NK-92 (cell line): ENCODE results near the gene IL10RB.

Experiments
- DNase-seq: peaks from one replicate; lab custom pipeline; 2025; ENCODE audit not compliant: unreplicated experiment; lab: John Stamatoyannopoulos, UW

IL10RB gene

GRCh38 chr21:33265664-33266049 is 510 bp upstream of the IL10RB start:
- DNase-seq, result no peak

GRCh38 chr21:33266789-33267135 is 595 bp downstream of the IL10RB start:
- DNase-seq, result no peak

- DNase-seq, result no peak
Measured at GRCh38 chr21:33267250-33267649, 1.1 kb downstream of the IL10RB start.

- no peak for DNase-seq
Measured at GRCh38 chr21:33268393-33268736, 2.2 kb downstream of the IL10RB start.

GRCh38 chr21:33268737-33269441 is 2.7 kb downstream of the IL10RB start:
- DNase-seq, result no peak

- DNase-seq, result no peak
Measured at GRCh38 chr21:33270986-33271385, 4.8 kb downstream of the IL10RB start.

GRCh38 chr21:33273044-33273443 is 6.9 kb downstream of the IL10RB start:
- DNase-seq, result no peak

- DNase-seq, result no peak
Measured at GRCh38 chr21:33278721-33279120, 12.6 kb downstream of the IL10RB start.

GRCh38 chr21:33279330-33279820 is 13.2 kb downstream of the IL10RB start:
- DNase-seq, result no peak

- DNase-seq, result no peak
Measured at GRCh38 chr21:33281096-33281652, 15.0 kb downstream of the IL10RB start.

- DNase-seq, result no peak
Measured at GRCh38 chr21:33283203-33283602, 17.0 kb downstream of the IL10RB start.

- DNase-seq, result no peak
Measured at GRCh38 chr21:33286076-33286475, 19.9 kb downstream of the IL10RB start.

- no peak for DNase-seq
Measured at GRCh38 chr21:33286600-33287456, 20.7 kb downstream of the IL10RB start.

GRCh38 chr21:33289199-33289819 is 23.1 kb downstream of the IL10RB start:
- DNase-seq, result no peak

- no peak for DNase-seq
Measured at GRCh38 chr21:33290441-33290840, 24.3 kb downstream of the IL10RB start.

GRCh38 chr21:33291686-33292085 is 25.5 kb downstream of the IL10RB start:
- DNase-seq, result no peak

- DNase-seq, result no peak
Measured at GRCh38 chr21:33292724-33293123, 26.6 kb downstream of the IL10RB start.

- no peak for DNase-seq
Measured at GRCh38 chr21:33293136-33293535, 27.0 kb downstream of the IL10RB start.

GRCh38 chr21:33293811-33294216 is 27.6 kb downstream of the IL10RB start:
- DNase-seq, result no peak

GRCh38 chr21:33296156-33296555 is 30.0 kb downstream of the IL10RB start:
- no peak for DNase-seq

GRCh38 chr21:33299181-33299752 is 33.1 kb downstream of the IL10RB start:
- DNase-seq, result no peak
